Thyroid gland (tissue), 4 donors: ENCODE measurements around the gene ST3GAL3.

Experiments
- POLR2A ChIP-seq, 2 donors: fragments of 450-650 bp; IDR thresholded peaks; one replicate each; pipeline ENCODE4 v1.6.1; 2017; ENCODE audit warnings: antibody characterized with exemption in 2 of 2, mild to moderate bottlenecking in 2 of 2, moderate library complexity in 1 of 2
- TF ChIP-seq, protein P1 (sequence below), 6 experiments: fragments of 200-600 bp in 3 of 6; fragments of 450-650 bp in 3 of 6; sonication (generic) in 3 of 6; IDR thresholded peaks; one replicate each; pipeline ENCODE4 v1.5.1; 2016 to 2019; ENCODE audit warnings: antibody characterized with exemption in 6 of 6, mild to moderate bottlenecking in 2 of 6, inconsistent platforms in 1 of 6, moderate library complexity in 1 of 6

DNA sequence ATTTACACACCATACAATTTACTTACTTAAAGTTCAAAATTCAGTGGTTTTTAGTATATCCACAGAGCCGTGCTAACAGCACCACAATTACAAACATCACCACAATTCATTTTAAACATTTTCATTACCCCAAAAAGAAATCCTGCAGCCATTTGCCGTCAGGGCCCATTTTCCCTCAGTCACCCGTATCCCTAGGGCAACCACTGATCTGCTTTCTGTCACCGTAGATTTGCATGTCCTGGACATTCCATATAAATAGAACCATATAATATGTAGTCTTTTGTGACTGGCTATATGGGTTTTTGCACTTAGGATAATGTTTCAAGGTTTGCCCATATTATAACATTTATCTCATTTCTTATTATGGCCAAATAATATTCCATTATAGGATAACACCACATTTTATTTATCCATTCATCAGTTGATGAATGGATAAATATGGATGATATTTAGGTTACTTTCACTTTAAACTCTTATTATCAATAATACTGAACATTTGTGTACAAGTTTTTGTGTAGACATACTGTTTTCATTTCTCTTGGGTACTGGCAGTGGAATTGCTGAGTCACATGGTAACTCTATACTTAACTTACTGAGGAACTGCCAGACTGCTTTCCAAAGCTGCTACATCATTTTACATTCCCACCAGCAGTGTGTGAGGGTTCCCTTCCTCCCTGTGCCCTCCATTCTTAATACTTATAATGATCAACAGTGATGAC lies 68.9 kb downstream of the ST3GAL3 start:
- TF ChIP-seq, protein P1, sequence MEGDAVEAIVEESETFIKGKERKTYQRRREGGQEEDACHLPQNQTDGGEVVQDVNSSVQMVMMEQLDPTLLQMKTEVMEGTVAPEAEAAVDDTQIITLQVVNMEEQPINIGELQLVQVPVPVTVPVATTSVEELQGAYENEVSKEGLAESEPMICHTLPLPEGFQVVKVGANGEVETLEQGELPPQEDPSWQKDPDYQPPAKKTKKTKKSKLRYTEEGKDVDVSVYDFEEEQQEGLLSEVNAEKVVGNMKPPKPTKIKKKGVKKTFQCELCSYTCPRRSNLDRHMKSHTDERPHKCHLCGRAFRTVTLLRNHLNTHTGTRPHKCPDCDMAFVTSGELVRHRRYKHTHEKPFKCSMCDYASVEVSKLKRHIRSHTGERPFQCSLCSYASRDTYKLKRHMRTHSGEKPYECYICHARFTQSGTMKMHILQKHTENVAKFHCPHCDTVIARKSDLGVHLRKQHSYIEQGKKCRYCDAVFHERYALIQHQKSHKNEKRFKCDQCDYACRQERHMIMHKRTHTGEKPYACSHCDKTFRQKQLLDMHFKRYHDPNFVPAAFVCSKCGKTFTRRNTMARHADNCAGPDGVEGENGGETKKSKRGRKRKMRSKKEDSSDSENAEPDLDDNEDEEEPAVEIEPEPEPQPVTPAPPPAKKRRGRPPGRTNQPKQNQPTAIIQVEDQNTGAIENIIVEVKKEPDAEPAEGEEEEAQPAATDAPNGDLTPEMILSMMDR (IDR thresholded peaks at IDR 0.05): no peak
- no peak for TF ChIP-seq POLR2A (IDR thresholded peaks at IDR 0.05)
